HEK293T (cell line): Measurements from ENCODE around the gene KLHDC3.

ENCODE experiments used
- ARNT ChIP-seq: fragments of 450-650 bp; IDR thresholded peaks from 2 replicates; pipeline ENCODE4 v1.6.1; 2017; ENCODE audit warnings: mild to moderate bottlenecking
- BHLHE40 ChIP-seq: fragments of 450-650 bp; IDR thresholded peaks from 2 replicates; pipeline ENCODE4 v1.6.1; 2016; ENCODE audit warnings: mild to moderate bottlenecking, moderate library complexity, borderline replicate concordance
- CTBP1 ChIP-seq: fragments of 450-650 bp; IDR thresholded peaks from 2 replicates; pipeline ENCODE4 v1.6.1; 2016; ENCODE audit warnings: borderline replicate concordance
- FOXM1 ChIP-seq: fragments of 450-650 bp; IDR thresholded peaks from 2 replicates; pipeline ENCODE4 v1.6.1; 2017; ENCODE audit warnings: mild to moderate bottlenecking, borderline replicate concordance
- L3MBTL2 ChIP-seq: fragments of 450-650 bp; conservative IDR thresholded peaks from 2 replicates; pipeline ENCODE4 v1.6.1; 2016; ENCODE audit warnings: mild to moderate bottlenecking
- NFRKB ChIP-seq: fragments of 450-650 bp; IDR thresholded peaks from 2 replicates; pipeline ENCODE4 v1.6.1; 2016; ENCODE audit warnings: mild to moderate bottlenecking, moderate library complexity
- SP1 ChIP-seq: fragments of 450-650 bp; IDR thresholded peaks from 2 replicates; pipeline ENCODE4 v1.6.1; 2017
- SUZ12 ChIP-seq: fragments of 450-650 bp; IDR thresholded peaks from 2 replicates; pipeline ENCODE4 v1.6.1; 2016; ENCODE audit warnings: mild to moderate bottlenecking
- TARDBP ChIP-seq: fragments of 450-650 bp; IDR thresholded peaks from 2 replicates; pipeline ENCODE4 v1.6.1; 2016
- ZNF384 ChIP-seq: fragments of 450-650 bp; IDR thresholded peaks from 2 replicates; pipeline ENCODE4 v1.6.1; 2016

DNA sequence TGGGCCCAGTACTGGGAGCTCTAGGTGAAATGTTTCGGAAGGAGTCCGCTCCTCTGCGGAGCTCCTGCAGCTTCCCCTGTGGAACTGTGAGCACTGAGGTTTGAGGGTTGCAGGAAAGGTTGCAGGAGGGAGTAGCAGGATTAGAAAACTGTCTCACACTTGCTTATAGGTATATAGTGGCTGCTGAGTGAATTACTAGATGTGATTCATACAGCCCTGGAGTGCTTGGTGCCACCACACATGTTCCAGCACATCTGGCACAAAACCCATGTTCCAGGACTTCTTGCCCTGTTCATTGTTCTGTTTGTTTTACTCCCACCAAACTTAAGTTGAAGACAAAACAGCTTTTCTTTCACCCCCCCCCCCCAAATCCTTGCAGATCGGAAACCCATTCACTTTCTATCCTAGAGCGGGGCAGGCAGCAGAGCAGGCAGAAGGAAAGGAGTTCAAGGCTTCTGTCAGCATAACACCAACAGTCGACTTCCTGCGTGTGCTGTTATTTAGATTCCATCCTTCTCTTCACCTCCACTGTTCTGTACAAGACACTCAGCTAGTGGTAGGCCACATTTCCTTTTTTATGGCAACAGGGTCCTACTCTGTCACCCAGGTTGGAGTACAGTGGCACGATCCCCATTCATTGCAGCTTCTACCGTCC is 34.4 kb upstream of the KLHDC3 start:
- TF ChIP-seq SUZ12 (no peak), CTBP1 (no peak), ARNT (no peak), NFRKB (no peak), SP1 (no peak), ZNF384 (no peak), BHLHE40 (no peak), L3MBTL2 (no peak), FOXM1 (no peak), TARDBP (no peak)
